ENCODE results near the gene COMP. TPM values are rescaled to one million over a fixed set of nuclear protein-coding genes. Genes with fewer than 3 reads are reported as not detected.

COMP gene
- total RNA-seq, 1 donor from 2014 or later = 17.2 TPM

DNA sequence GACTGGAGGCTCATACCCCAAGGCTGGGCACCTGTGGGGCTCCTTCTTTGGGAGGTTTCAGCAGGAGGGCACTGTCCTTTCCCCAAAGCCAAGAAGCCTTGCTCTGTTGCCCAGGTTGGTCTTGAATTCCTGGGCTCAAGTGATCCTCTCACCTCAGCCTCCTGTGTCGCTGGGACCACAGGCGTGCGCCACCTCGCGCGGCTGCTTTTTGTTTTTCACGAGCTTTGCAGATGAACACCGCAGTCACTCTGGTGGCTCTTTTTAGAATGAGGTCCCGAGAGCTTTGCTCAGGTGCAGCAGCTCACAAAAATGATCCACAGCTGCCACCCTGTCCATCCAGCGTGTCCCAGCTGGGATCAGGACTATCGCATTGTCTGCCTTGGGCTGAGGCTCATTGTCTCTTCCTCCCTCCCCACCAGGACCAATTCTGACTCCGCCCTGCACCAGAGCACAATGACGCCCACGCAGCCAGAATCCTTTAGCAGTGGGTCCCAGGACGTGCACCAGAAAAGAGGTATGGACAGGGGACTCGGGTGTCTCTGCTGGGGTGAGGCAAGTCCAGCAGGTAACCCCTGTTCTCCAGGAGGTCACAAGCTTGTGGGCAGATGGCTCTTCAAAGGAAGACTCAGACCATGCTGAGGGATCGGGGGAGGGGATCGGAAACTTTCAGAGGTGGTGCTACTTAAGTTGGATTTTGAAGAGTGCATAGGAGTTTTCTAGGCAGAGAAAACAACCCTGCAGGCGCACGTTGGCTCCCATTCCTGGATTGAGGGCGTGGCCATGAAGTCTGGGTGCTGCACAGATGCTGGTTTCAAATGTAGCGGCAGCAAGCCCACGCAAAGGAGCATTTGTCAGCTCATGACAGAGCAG lies 41.5 kb downstream of the COMP start:
- H3K36me3 Mint-ChIP-seq (ENCODE audit: low read depth) = peaks cover 8% of the 10 kb centered on the region
- H3K27ac Mint-ChIP-seq (ENCODE audit: unreplicated experiment) = no peak overlapping the region
- no peak for DNase-seq (ENCODE audit: low spot score)
- TF ChIP-seq, protein P1, sequence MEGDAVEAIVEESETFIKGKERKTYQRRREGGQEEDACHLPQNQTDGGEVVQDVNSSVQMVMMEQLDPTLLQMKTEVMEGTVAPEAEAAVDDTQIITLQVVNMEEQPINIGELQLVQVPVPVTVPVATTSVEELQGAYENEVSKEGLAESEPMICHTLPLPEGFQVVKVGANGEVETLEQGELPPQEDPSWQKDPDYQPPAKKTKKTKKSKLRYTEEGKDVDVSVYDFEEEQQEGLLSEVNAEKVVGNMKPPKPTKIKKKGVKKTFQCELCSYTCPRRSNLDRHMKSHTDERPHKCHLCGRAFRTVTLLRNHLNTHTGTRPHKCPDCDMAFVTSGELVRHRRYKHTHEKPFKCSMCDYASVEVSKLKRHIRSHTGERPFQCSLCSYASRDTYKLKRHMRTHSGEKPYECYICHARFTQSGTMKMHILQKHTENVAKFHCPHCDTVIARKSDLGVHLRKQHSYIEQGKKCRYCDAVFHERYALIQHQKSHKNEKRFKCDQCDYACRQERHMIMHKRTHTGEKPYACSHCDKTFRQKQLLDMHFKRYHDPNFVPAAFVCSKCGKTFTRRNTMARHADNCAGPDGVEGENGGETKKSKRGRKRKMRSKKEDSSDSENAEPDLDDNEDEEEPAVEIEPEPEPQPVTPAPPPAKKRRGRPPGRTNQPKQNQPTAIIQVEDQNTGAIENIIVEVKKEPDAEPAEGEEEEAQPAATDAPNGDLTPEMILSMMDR (IDR thresholded peaks at IDR 0.05) = no peak
- H3K4me1 Mint-ChIP-seq (ENCODE audit: low read depth) = no peaks in the 10 kb centered on the region
- no peaks in the 10 kb centered on the region for H3K27me3 Mint-ChIP-seq (ENCODE audit: low read depth)
- no peak overlapping the region for H3K4me3 Mint-ChIP-seq (ENCODE audit: unreplicated experiment)
- H3K9me3 Mint-ChIP-seq (ENCODE audit: low read depth) = no peaks in the 10 kb centered on the region

DNA sequence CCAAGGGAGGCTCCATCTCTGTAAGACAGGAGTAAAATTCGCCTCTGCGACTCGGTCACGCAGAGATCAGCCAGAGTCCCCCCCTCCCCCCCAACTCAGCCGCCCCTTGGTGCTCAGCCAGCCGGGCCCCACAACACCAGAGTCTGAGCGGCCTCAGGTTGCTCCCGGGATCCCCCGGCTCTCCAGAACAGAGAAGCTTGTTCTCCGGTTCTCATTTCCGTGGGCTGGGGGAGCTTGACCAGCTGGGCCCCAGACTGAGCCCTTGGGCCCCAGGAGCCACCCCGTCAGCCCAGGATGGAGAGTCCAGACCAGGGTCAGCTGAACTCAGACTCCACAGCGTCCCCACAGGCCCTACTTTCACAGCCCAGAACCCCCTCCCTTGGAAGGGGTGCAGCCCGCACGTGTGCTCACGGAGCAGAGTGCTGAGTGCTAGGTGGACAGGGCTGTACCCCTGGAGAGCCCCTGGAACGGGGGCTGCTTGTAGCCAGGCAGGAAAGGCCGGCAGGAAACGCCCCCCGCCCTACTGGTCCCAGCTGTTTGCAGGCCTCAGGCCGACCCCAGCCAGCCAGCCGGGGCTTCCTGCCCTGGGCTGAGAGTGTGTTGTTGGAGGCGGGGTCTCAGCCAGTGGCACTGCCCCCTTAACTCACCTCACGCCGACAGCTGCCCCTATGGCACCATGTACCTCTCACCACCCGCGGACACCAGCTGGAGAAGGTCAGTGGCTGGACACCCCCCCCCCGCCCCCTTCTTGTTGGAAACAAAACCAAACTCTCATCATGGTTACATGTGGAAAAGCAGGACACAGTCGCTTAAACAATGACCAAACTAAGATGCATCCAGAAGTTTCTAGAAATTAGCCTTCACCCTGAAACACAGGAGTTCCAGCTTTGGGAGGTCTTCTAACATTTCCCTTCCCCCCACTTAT lies 44.4 kb downstream of the COMP start:
- DNase-seq (ENCODE audit: low spot score) = no peak
- H3K27me3 Mint-ChIP-seq (ENCODE audit: low read depth) = no peaks in the 10 kb centered on the region
- H3K4me3 Mint-ChIP-seq (ENCODE audit: unreplicated experiment) = no peak overlapping the region
- H3K9me3 Mint-ChIP-seq (ENCODE audit: low read depth) = no peaks in the 10 kb centered on the region
- no peaks in the 10 kb centered on the region for H3K4me1 Mint-ChIP-seq (ENCODE audit: low read depth)
- H3K27ac Mint-ChIP-seq (ENCODE audit: unreplicated experiment) = no peak overlapping the region
- TF ChIP-seq, protein P1 (IDR thresholded peaks at IDR 0.05) = no peak
- H3K36me3 Mint-ChIP-seq (ENCODE audit: low read depth) = peaks cover 4% of the 10 kb centered on the region

DNA sequence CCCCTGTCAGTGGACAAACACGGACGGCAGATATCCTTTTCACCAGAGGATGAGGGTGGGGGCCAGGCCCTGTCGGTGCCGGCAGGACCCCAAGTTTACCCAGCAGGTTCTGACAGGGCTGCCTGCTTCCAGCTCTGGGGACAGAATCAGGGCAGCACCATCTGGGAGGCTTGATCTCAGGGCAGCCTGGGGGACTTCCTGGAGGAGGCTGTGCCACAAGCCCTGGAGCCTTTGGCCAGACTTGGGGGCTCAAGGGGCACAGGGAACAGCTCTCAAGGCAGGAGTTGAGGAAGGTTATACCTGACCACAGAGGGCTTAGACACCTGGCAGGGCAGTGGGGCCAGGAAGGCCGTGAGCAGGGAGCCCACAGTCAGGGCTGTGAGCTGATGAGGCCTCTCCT lies 45.2 kb downstream of the COMP start:
- DNase-seq (ENCODE audit: low spot score) = no peak
- peaks cover 4% of the 10 kb centered on the region for H3K36me3 Mint-ChIP-seq (ENCODE audit: low read depth)
- H3K4me1 Mint-ChIP-seq (ENCODE audit: low read depth) = no peaks in the 10 kb centered on the region
- H3K9me3 Mint-ChIP-seq (ENCODE audit: low read depth) = no peaks in the 10 kb centered on the region
- no peak overlapping the region for H3K27ac Mint-ChIP-seq (ENCODE audit: unreplicated experiment)
- H3K27me3 Mint-ChIP-seq (ENCODE audit: low read depth) = no peaks in the 10 kb centered on the region
- TF ChIP-seq, protein P1 (IDR thresholded peaks at IDR 0.05) = no peak
- no peak overlapping the region for H3K4me3 Mint-ChIP-seq (ENCODE audit: unreplicated experiment)

DNA sequence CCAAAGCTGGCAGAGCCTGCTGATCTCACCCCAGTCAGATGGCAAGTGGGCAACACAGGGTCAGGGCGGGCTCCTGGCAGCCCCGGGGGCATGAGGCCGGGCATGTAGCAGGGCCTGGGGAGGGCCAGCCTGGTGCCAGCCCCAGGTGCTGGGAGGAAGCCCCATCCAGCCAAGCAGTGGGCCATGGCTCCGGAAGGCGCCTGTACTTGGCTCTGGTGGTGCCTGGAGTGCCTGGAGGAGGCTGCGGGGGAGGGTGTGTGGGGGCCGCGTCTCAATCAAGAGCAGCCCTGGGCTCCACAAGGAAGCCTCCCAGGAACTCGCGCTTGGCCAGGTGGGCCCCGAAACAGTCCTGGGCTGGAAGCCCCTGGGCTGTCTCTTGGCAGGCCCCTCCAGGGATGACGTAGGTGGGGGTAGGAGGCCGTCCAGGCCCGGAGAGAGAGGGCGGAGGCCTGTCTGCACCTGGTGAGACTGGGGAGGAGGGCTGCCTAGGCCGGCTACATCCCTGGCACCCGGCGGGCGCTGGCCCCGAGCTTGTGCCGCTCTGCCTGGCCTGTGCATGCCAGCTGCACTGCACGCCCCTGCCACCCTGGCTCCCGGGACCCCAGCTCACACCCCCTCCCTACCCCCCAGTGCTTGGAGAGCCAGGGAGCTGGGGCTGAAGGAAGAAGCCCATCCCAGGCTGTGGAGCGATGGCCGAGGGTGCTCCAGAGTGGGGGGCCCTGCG lies 45.9 kb downstream of the COMP start:
- TF ChIP-seq, protein P1 (IDR thresholded peaks at IDR 0.05) = no peak
- no peak overlapping the region for H3K4me3 Mint-ChIP-seq (ENCODE audit: unreplicated experiment)
- DNase-seq (ENCODE audit: low spot score) = peak; percentile 84
- H3K36me3 Mint-ChIP-seq (ENCODE audit: low read depth) = peaks cover 2% of the 10 kb centered on the region
- no peaks in the 10 kb centered on the region for H3K27me3 Mint-ChIP-seq (ENCODE audit: low read depth)
- no peaks in the 10 kb centered on the region for H3K9me3 Mint-ChIP-seq (ENCODE audit: low read depth)
- H3K27ac Mint-ChIP-seq (ENCODE audit: unreplicated experiment) = no peak overlapping the region
- H3K4me1 Mint-ChIP-seq (ENCODE audit: low read depth) = no peaks in the 10 kb centered on the region
